Thyroid gland (tissue), 4 donors: Measurements from ENCODE around the gene LHFPL2.

Source experiments
- POLR2A ChIP-seq, 2 donors: fragments of 450-650 bp; IDR thresholded peaks; one replicate each; pipeline ENCODE4 v1.6.1; 2017; ENCODE audit warnings: antibody characterized with exemption in 2 of 2, mild to moderate bottlenecking in 2 of 2, moderate library complexity in 1 of 2
- TF ChIP-seq, protein P1 (sequence below), 6 experiments: fragments of 200-600 bp in 3 of 6; fragments of 450-650 bp in 3 of 6; sonication (generic) in 3 of 6; IDR thresholded peaks; one replicate each; pipeline ENCODE4 v1.5.1; 2016 to 2019; ENCODE audit warnings: antibody characterized with exemption in 6 of 6, mild to moderate bottlenecking in 2 of 6, inconsistent platforms in 1 of 6, moderate library complexity in 1 of 6

DNA sequence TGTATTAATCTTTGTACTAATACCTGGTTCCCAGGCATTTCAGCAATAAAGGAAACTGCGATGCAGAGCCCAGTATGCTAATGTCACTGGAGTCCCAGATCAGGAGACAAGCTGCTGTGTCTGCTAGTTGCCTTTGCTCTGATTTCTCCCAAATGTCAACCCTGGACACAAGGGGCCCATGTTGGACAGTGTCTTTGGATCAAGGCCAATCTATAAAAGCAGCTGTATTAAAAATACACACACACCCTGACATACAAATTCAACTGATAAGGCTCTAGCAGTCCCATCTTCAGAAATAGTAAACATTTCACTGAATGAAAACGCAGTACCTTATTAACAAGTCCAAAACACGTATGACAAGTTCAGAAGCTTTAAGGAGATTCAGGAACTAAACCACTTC lies 18.9 kb downstream of the LHFPL2 start:
- TF ChIP-seq POLR2A (IDR thresholded peaks at IDR 0.05): no peak
- TF ChIP-seq, protein P1, sequence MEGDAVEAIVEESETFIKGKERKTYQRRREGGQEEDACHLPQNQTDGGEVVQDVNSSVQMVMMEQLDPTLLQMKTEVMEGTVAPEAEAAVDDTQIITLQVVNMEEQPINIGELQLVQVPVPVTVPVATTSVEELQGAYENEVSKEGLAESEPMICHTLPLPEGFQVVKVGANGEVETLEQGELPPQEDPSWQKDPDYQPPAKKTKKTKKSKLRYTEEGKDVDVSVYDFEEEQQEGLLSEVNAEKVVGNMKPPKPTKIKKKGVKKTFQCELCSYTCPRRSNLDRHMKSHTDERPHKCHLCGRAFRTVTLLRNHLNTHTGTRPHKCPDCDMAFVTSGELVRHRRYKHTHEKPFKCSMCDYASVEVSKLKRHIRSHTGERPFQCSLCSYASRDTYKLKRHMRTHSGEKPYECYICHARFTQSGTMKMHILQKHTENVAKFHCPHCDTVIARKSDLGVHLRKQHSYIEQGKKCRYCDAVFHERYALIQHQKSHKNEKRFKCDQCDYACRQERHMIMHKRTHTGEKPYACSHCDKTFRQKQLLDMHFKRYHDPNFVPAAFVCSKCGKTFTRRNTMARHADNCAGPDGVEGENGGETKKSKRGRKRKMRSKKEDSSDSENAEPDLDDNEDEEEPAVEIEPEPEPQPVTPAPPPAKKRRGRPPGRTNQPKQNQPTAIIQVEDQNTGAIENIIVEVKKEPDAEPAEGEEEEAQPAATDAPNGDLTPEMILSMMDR (IDR thresholded peaks at IDR 0.05): no peak
